Measurements from ENCODE around the gene EIF6. TPM values are rescaled to one million over a fixed set of nuclear protein-coding genes. Genes with fewer than 3 reads are reported as not detected.
A peak's percentile ranks its signal among the peaks of the same experiment; 100 is the strongest.

Gene EIF6
- total RNA-seq, 4 donors from 2014 or later = 176 to 240 (median 198) TPM

- TF ChIP-seq CTCF (IDR thresholded peaks at IDR 0.05) (no peak), POLR2A (IDR thresholded peaks at IDR 0.05) (no peak)
- no peak overlapping the region for H3K4me3 ChIP-seq
- H3K4me1 ChIP-seq = peaks cover 14 to 51% (median 15%) of the 10 kb centered on the region in 3 donors
- H3K9me3 ChIP-seq = no peaks in the 10 kb centered on the region
- no peak for DNase-seq
- no peaks in the 10 kb centered on the region for H3K36me3 ChIP-seq
- WGBS, 2 donors = 45 to 50% methylated on average over 1 of the region's 1 CpG
- H3K27ac ChIP-seq = peak overlapping the region in 3 of 4 donors; percentile 35 to 61 (median 54)
- H3K27me3 ChIP-seq = no peaks in the 10 kb centered on the region
- intact Hi-C loops (cut with DNase I) = no loop called here
These were observed 27.7 kb upstream of the EIF6 start for GRCh38 chr20:35312318-35312717.

GRCh38 chr20:35311822-35312221 is 27.2 kb upstream of the EIF6 start:
- no peak overlapping the region for H3K4me3 ChIP-seq
- no peaks in the 10 kb centered on the region for H3K36me3 ChIP-seq
- 84 to 88% methylated on average over 5 of the region's 5 CpGs for WGBS, 2 donors
- intact Hi-C loops (cut with DNase I) = no loop called here
- DNase-seq = no peak
- H3K27ac ChIP-seq = peak overlapping the region in 3 of 4 donors; percentile 35 to 61 (median 54)
- H3K27me3 ChIP-seq = no peaks in the 10 kb centered on the region
- H3K9me3 ChIP-seq = no peaks in the 10 kb centered on the region
- H3K4me1 ChIP-seq = peaks cover 19 to 51% (median 20%) of the 10 kb centered on the region in 3 donors
- TF ChIP-seq POLR2A (IDR thresholded peaks at IDR 0.05) (no peak), CTCF (IDR thresholded peaks at IDR 0.05) (no peak)

GRCh38 chr20:35311409-35311808 is 26.8 kb upstream of the EIF6 start:
- Histone ChIP-seq H3K4me3 (no peak overlapping the region), H3K27ac (peak overlapping the region in 3 of 4 donors; percentile 48 to 61 (median 54)), H3K4me1 (peaks cover 23 to 55% (median 24%) of the 10 kb centered on the region in 3 donors), H3K9me3 (no peaks in the 10 kb centered on the region), H3K27me3 (no peaks in the 10 kb centered on the region), H3K36me3 (no peaks in the 10 kb centered on the region)
- no peak for DNase-seq
- TF ChIP-seq CTCF (IDR thresholded peaks at IDR 0.05) (no peak), POLR2A (IDR thresholded peaks at IDR 0.05) (no peak)
- intact Hi-C loops (cut with DNase I) = no loop called here
- 36 to 73% methylated on average over 2 of the region's 2 CpGs for WGBS, 2 donors

DNA sequence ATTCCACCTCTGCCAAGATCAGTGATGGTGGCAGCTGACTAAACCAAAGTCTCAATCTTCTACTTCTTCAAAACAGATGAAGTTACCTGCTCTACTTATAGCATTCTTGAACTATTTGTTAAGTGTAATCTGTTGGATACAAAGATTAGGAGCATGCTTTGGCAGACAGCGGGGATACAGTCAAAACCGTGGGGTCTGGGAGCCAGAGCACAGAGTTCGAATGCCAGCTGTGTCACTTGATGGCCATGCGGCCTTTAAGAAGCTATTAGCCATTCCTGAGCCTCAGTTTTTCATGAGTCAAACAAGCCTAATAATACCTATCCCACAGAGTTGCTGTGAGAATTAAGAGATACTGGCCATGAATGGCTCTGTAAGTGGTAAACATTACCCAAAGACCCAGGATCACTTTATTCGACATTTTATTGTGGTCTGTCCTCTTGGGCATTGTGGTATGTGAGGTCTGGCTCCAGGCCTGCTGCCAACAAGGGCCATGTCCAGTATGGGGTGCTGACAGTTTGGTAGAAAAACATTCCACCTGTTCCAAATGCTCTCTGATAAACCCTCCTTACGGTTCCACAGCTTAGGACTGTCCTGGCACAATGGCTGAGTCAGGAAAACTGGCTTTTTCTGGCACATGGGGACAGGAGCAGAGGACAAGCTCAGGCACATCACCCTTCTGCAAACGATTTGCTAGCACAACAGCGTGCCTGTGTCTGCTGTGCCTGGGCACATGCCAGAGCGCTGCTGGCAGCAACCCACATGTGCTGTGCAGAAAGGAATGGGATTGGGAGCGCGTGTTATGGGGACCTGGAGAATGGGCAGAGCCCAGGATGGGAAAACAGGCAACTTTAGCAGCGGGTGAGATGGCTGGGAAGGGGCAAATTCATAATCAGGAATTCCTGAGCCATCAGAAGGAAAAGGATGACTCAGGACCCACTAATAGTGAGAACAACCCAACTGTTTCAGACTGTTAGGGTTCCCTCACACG is 23.4 kb upstream of the EIF6 start:
- H3K27ac ChIP-seq = peak overlapping the region; percentile 87 to 90 (median 88)
- TF ChIP-seq POLR2A (IDR thresholded peaks at IDR 0.05) (no peak), CTCF (IDR thresholded peaks at IDR 0.05) (no peak)
- WGBS, 2 donors = 37 to 46% methylated on average over 12 to 13 of the region's 13 CpGs
- H3K36me3 ChIP-seq = no peaks in the 10 kb centered on the region
- H3K27me3 ChIP-seq = no peaks in the 10 kb centered on the region
- DNase-seq = no peak
- H3K4me1 ChIP-seq = peaks cover 50 to 86% (median 50%) of the 10 kb centered on the region in 3 donors
- H3K4me3 ChIP-seq = no peak overlapping the region
- intact Hi-C loops (cut with DNase I) = no loop called here
- H3K9me3 ChIP-seq = no peaks in the 10 kb centered on the region

- Histone ChIP-seq H3K4me3 (no peak overlapping the region), H3K4me1 (peaks cover 50 to 84% (median 50%) of the 10 kb centered on the region in 3 donors), H3K36me3 (no peaks in the 10 kb centered on the region), H3K27ac (peak overlapping the region; percentile 87 to 90 (median 88)), H3K27me3 (no peaks in the 10 kb centered on the region), H3K9me3 (no peaks in the 10 kb centered on the region)
- 0 to 37% methylated on average over 1 to 3 of the region's 4 CpGs for WGBS, 2 donors
- TF ChIP-seq POLR2A (IDR thresholded peaks at IDR 0.05) = peak in 1 of 4 donors; percentile 29
- peak in 5 of 6 experiments; percentile 37 to 58 (median 41) for TF ChIP-seq CTCF (IDR thresholded peaks at IDR 0.05)
- intact Hi-C loops (cut with DNase I) = no loop called here
- DNase-seq = no peak
These were observed 22.5 kb upstream of the EIF6 start for GRCh38 chr20:35306931-35307517.

All from esophagus squamous epithelium (tissue), 5 donors.